Heart left ventricle (tissue), 13 donors: Measurements from ENCODE around the gene TMEM163.

Source experiments
- POLR2A ChIP-seq, 2 donors: fragments of 450-650 bp; IDR thresholded peaks; one replicate each; pipeline ENCODE4 v1.6.1; 2017; ENCODE audit warnings: antibody characterized with exemption in 2 of 2, mild to moderate bottlenecking in 2 of 2, moderate library complexity in 2 of 2
- TF ChIP-seq, protein P1 (sequence below), 12 donors: fragments of 200-600 bp; sonication (generic) in 4 of 12; IDR thresholded peaks; one replicate each; pipeline versions ENCODE4 v1.5.0 to v1.8.0; 2018 to 2022; ENCODE audit warnings: antibody characterized with exemption in 12 of 12, mild to moderate bottlenecking in 5 of 12
- donor health status: ischemic (EF 13 %, LVEDD 7.1; RV severe dilation, severe dysfunction).
- donor health status: DM: no; HTN: yes; CAD: no.
- donor health status: DM: no; HTN: no; CAD: no.
- donor health status: ischemic (EF 25% LVEDD 6.9; RV normal size, moderate dysfunction).
- donor health status: ischemic (EF 25% LVEDD 5.7; RV mildly dilated, moderate dysfunction).
- donor health status: ischemic (EF 35%, LVEDD 5.7; RV mildly dilated, moderate dysfunction).
- donor health status: nonischemic (EF 11% LVEDD 7.7; RV severe dilation, severe dysfunction).
- donor health status: DM: yes; HTN: yes; CAD: no.
- donor health status: PGD.
- donor health status: ischemic (EF 29% LVEDD 5.4; RV normal size, mild dysfunction).
- donor health status: nonischemic (EF 23%, LVEDD 6.1; RV moderate dilation, normal function).

DNA sequence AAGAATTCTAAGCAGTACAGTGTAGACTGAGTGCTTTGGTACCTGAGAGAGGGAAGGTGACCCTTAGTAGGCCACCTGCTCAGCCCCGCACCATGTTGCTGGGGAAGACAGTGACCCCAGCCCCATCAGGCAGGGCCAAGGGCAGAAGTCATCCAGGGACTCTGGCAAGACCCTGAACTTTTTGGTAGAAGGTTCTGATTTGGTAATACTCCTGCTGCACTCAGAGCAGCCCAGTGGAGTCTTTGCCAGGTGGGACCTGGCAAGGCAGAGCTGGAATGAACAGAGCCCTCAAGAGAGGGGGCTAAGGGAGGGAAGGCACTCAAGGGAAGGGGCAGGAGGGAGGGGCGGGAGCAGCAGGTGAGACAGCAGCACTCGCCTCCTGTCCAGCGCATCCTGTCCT, 273.7 kb downstream of the TMEM163 start:
- TF ChIP-seq, protein P1, sequence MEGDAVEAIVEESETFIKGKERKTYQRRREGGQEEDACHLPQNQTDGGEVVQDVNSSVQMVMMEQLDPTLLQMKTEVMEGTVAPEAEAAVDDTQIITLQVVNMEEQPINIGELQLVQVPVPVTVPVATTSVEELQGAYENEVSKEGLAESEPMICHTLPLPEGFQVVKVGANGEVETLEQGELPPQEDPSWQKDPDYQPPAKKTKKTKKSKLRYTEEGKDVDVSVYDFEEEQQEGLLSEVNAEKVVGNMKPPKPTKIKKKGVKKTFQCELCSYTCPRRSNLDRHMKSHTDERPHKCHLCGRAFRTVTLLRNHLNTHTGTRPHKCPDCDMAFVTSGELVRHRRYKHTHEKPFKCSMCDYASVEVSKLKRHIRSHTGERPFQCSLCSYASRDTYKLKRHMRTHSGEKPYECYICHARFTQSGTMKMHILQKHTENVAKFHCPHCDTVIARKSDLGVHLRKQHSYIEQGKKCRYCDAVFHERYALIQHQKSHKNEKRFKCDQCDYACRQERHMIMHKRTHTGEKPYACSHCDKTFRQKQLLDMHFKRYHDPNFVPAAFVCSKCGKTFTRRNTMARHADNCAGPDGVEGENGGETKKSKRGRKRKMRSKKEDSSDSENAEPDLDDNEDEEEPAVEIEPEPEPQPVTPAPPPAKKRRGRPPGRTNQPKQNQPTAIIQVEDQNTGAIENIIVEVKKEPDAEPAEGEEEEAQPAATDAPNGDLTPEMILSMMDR (IDR thresholded peaks at IDR 0.05) = no peak
- TF ChIP-seq POLR2A (IDR thresholded peaks at IDR 0.05) = no peak
